GM18868 (cell line): ENCODE data around the gene ADH7.
"Not testable (repeated sequence)": the region's sequence is repeated elsewhere in the genome, so short reads cannot be mapped to it uniquely, and the experiment has no call there.

Source experiments
- ATAC-seq: cut with Tn5 transposase; IDR thresholded peaks from one replicate; pipeline ENCODE4 v1.9.1; 2021; ENCODE audit warnings: mild to moderate bottlenecking, moderate library complexity; ENCODE audit not compliant: unreplicated experiment

The ADH7 gene

GRCh38 chr4:99382745-99383360 is 52.3 kb downstream of the ADH7 start:
- no peak for ATAC-seq

- no peak for ATAC-seq
These were observed 53.5 kb downstream of the ADH7 start for GRCh38 chr4:99381588-99382175.

- no peak for ATAC-seq
These were observed 55.6 kb downstream of the ADH7 start for GRCh38 chr4:99379571-99379970.

- ATAC-seq: no peak
These were observed 56.3 kb downstream of the ADH7 start for GRCh38 chr4:99378876-99379275.

- ATAC-seq: not testable (repeated sequence)
These were observed 57.8 kb downstream of the ADH7 start for GRCh38 chr4:99377341-99377740.

- not testable (repeated sequence) for ATAC-seq
These were observed 62.7 kb downstream of the ADH7 start for GRCh38 chr4:99372464-99372863.

- ATAC-seq: not testable (repeated sequence)
These were observed 67.3 kb downstream of the ADH7 start for GRCh38 chr4:99367817-99368216.

GRCh38 chr4:99366491-99366890 is 68.7 kb downstream of the ADH7 start:
- ATAC-seq: no peak

- ATAC-seq: no peak
These were observed 72.4 kb downstream of the ADH7 start for GRCh38 chr4:99362768-99363167.
